H1 (cell line): ENCODE results near the gene OR13C5. TPM values are rescaled to one million over a fixed set of nuclear protein-coding genes. Genes with fewer than 3 reads are reported as not detected.

Experiments
- CTCF ChIA-PET: fragments of 300-600 bp; sonication (Branson Sonifier 250); formaldehyde crosslinking; loops from one replicate; lab custom pipeline; 2021; ENCODE audit not compliant: partially characterized antibody; lab: Charles Lee
- POLR2A ChIA-PET: fragments of 300-600 bp; sonication (Branson Sonifier 250); formaldehyde crosslinking; loops from one replicate; lab custom pipeline; 2021; ENCODE audit warnings: inconsistent platforms; ENCODE audit not compliant: partially characterized antibody; lab: Charles Lee
- DNase-seq, 2 experiments: peaks; one replicate each; pipeline versions ENCODE4 v3.0.0 to v3.0.0-alpha.2; 2010 to 2022; ENCODE audit warnings: low spot score in 2 of 2, low read depth in 1 of 2, mixed read lengths in 1 of 2
- FAIRE-seq: peaks from 2 replicates; lab custom pipeline; 2011; peaks lifted over from hg19 to GRCh38; lab: Jason Lieb, UNC
- H2AFZ ChIP-seq: 2 replicates; pipeline ENCODE4 v1.8.1; 2012; ENCODE audit warnings: low read length, inconsistent platforms
- H2AK5ac ChIP-seq: 2 replicates; pipeline ENCODE4 v1.6.1; 2013; ENCODE audit warnings: low read depth, low read length
- H2BK120ac ChIP-seq: replicated peaks from 2 replicates; pipeline ENCODE3; 2013; ENCODE audit warnings: low read depth, low read length, inconsistent platforms
- H2BK12ac ChIP-seq: 2 replicates; pipeline ENCODE4 v1.6.1; 2013; ENCODE audit warnings: low read depth, low read length
- H2BK15ac ChIP-seq: 2 replicates; pipeline ENCODE4 v1.6.1; 2013; ENCODE audit warnings: low read length
- H2BK20ac ChIP-seq: 2 replicates; pipeline ENCODE4 v1.6.1; 2013; ENCODE audit warnings: low read length
- H2BK5ac ChIP-seq: 2 replicates; pipeline ENCODE4 v1.6.1; 2013; ENCODE audit warnings: low read depth, low read length
- H3K14ac ChIP-seq: 2 replicates; pipeline ENCODE4 v1.6.1; 2013; ENCODE audit warnings: inconsistent platforms; ENCODE audit not compliant: insufficient read length
- H3K18ac ChIP-seq: 2 replicates; pipeline ENCODE4 v1.6.1; 2013; ENCODE audit warnings: low read length; ENCODE audit errors: extremely low read depth
- H3K23ac ChIP-seq: 2 replicates; pipeline ENCODE4 v1.6.1; 2013; ENCODE audit warnings: inconsistent platforms; ENCODE audit not compliant: insufficient read length
- H3K23me2 ChIP-seq: 2 replicates; pipeline ENCODE4 v1.6.1; 2013; ENCODE audit warnings: low read depth, low read length
- H3K27ac ChIP-seq: 2 replicates; pipeline ENCODE4 v1.6.1; 2011; ENCODE audit warnings: low read depth, low read length, inconsistent platforms
- H3K27me3 ChIP-seq, 4 experiments: replicated peaks in 1 of 4; 1 replicate in 1 of 4; 2 replicates in 3 of 4; pipeline versions ENCODE4 v1.6.1 to v1.8.1; 2011 to 2013; ENCODE audit warnings: low read length in 3 of 4, mild to moderate bottlenecking in 3 of 4, inconsistent platforms in 2 of 4, mixed read lengths in 2 of 4, moderate library complexity in 1 of 4; ENCODE audit not compliant: control insufficient read depth in 3 of 4, insufficient read depth in 3 of 4; ENCODE audit errors: extremely low read depth in 1 of 4
- H3K36me3 ChIP-seq, 4 experiments: 2 replicates each; pipeline versions ENCODE4 v1.6.1 to v1.8.1; 2011 to 2013; ENCODE audit warnings: mild to moderate bottlenecking in 4 of 4, low read length in 3 of 4, moderate library complexity in 2 of 4, control low read depth in 1 of 4, inconsistent platforms in 1 of 4; ENCODE audit not compliant: insufficient read depth in 4 of 4, control insufficient read depth in 2 of 4
- H3K4ac ChIP-seq: replicated peaks from 2 replicates; pipeline ENCODE3; 2013; ENCODE audit warnings: low read length, low read depth, mixed read lengths, inconsistent platforms; ENCODE audit not compliant: insufficient read length
- H3K4me1 ChIP-seq, 4 experiments: replicated peaks in 1 of 4; 1 replicate in 1 of 4; 2 replicates in 3 of 4; pipeline versions ENCODE4 v1.6.1 to v1.8.1; 2011 to 2013; ENCODE audit warnings: low read length in 3 of 4, inconsistent platforms in 2 of 4, mixed read lengths in 1 of 4; ENCODE audit not compliant: insufficient read depth in 4 of 4, control insufficient read depth in 3 of 4
- H3K4me2 ChIP-seq, 2 experiments: 2 replicates each; pipeline versions ENCODE4 v1.6.1 to v1.8.1; 2011 to 2013; ENCODE audit warnings: low read depth in 2 of 2, low read length in 2 of 2, control low read depth in 1 of 2, inconsistent platforms in 1 of 2, mild to moderate bottlenecking in 1 of 2; ENCODE audit not compliant: insufficient read depth in 1 of 2
- H3K4me3 ChIP-seq, 4 experiments: fragments of 200-600, 300-600 bp in 1 of 4; sonication (generic), shearing (Covaris generic), sonication (Bioruptor Twin) in 1 of 4; 2 replicates each; pipeline versions ENCODE4 v1.5.1 to v1.8.1; 2011 to 2016; ENCODE audit warnings: low read length in 4 of 4, low read depth in 3 of 4, control low read depth in 2 of 4, inconsistent platforms in 2 of 4, mild to moderate bottlenecking in 2 of 4, mixed read lengths in 1 of 4, moderate library complexity in 1 of 4; ENCODE audit not compliant: insufficient read depth in 2 of 4; ENCODE audit errors: extremely low read depth in 1 of 4
- H3K56ac ChIP-seq: replicated peaks from 2 replicates; pipeline ENCODE3; 2013; ENCODE audit warnings: low read depth, mild to moderate bottlenecking, mixed read lengths, low read length, inconsistent platforms; ENCODE audit not compliant: insufficient read length
- H3K79me1 ChIP-seq: 2 replicates; pipeline ENCODE4 v1.6.1; 2013; ENCODE audit warnings: low read depth, low read length, control low read depth
- H3K79me2 ChIP-seq, 2 experiments: 2 replicates each; pipeline versions ENCODE4 v1.6.1 to v1.8.1; 2012 to 2013; ENCODE audit warnings: low read length in 2 of 2, mild to moderate bottlenecking in 2 of 2, inconsistent platforms in 1 of 2; ENCODE audit not compliant: insufficient read depth in 2 of 2, control insufficient read depth in 1 of 2
- H3K9ac ChIP-seq, 4 experiments: replicated peaks in 1 of 4; 1 replicate in 1 of 4; 2 replicates in 3 of 4; pipeline versions ENCODE4 v1.6.1 to v1.8.1; 2011 to 2013; ENCODE audit warnings: low read depth in 3 of 4, low read length in 3 of 4, control low read depth in 2 of 4, mild to moderate bottlenecking in 2 of 4, moderate library complexity in 2 of 4, inconsistent platforms in 1 of 4; ENCODE audit errors: extremely low read depth in 1 of 4
- H3K9me3 ChIP-seq, 2 experiments: 2 replicates each; pipeline versions ENCODE4 v1.6.1 to v1.8.1; 2012 to 2013; ENCODE audit warnings: mild to moderate bottlenecking in 2 of 2, moderate library complexity in 2 of 2, control low read depth in 1 of 2, inconsistent platforms in 1 of 2, low read depth in 1 of 2, low read length in 1 of 2, mixed read lengths in 1 of 2; ENCODE audit not compliant: insufficient read depth in 2 of 2
- H4K20me1 ChIP-seq, 2 experiments: replicated peaks in 1 of 2; 2 replicates each; pipeline versions ENCODE3 to v1.8.1; 2011 to 2013; ENCODE audit warnings: inconsistent platforms in 2 of 2, low read length in 2 of 2, mild to moderate bottlenecking in 1 of 2; ENCODE audit not compliant: insufficient read depth in 2 of 2, control insufficient read depth in 1 of 2
- H4K5ac ChIP-seq: 2 replicates; pipeline ENCODE4 v1.6.1; 2013; ENCODE audit warnings: low read length, low read depth, mixed read lengths, inconsistent platforms; ENCODE audit not compliant: insufficient read length
- H4K8ac ChIP-seq: 2 replicates; pipeline ENCODE4 v1.8.0; 2013; ENCODE audit warnings: mild to moderate bottlenecking, moderate library complexity, low read length, inconsistent platforms; ENCODE audit not compliant: insufficient read depth; ENCODE audit errors: extremely low read depth
- H4K91ac ChIP-seq: replicated peaks from 2 replicates; pipeline ENCODE3; 2013; ENCODE audit warnings: low read length, mixed read lengths, inconsistent platforms; ENCODE audit not compliant: insufficient read length
- CEBPB ChIP-seq: IDR thresholded peaks from 2 replicates; pipeline ENCODE4 v1.6.1; 2012; ENCODE audit warnings: low read depth, low read length
- CTBP2 ChIP-seq: IDR thresholded peaks from 2 replicates; pipeline ENCODE4 v1.7.0; 2011; ENCODE audit warnings: borderline replicate concordance, mild to moderate bottlenecking, moderate library complexity, mixed read lengths, low read length; ENCODE audit not compliant: insufficient read depth, insufficient read length
- EZH2 ChIP-seq: fragments of 200-600 bp; sonication (generic); IDR thresholded peaks from 2 replicates; pipeline ENCODE4 v1.7.1; 2012; ENCODE audit warnings: low read depth, mild to moderate bottlenecking, moderate library complexity, low read length, inconsistent platforms; ENCODE audit not compliant: severe bottlenecking
- POLR2A ChIP-seq, 2 experiments: IDR thresholded peaks; 1 replicate in 1 of 2; 2 replicates in 1 of 2; pipeline ENCODE4 v1.6.1; 2011; ENCODE audit warnings: low read depth in 2 of 2, low read length in 2 of 2, mild to moderate bottlenecking in 2 of 2; ENCODE audit errors: control extremely low read depth in 1 of 2
- POLR2AphosphoS5 ChIP-seq: IDR thresholded peaks from 2 replicates; pipeline ENCODE4 v1.6.1; 2011; ENCODE audit warnings: low read depth, low read length
- RAD21 ChIP-seq, 2 experiments: IDR thresholded peaks in 1 of 2; conservative IDR thresholded peaks in 1 of 2; 2 replicates each; pipeline ENCODE4 v1.6.1; 2011; ENCODE audit warnings: low read depth in 2 of 2, low read length in 2 of 2, improper control_type of control experiment in 1 of 2, inconsistent platforms in 1 of 2, mild to moderate bottlenecking in 1 of 2, moderate library complexity in 1 of 2
- RFX5 ChIP-seq: IDR thresholded peaks from 2 replicates; pipeline ENCODE4 v1.6.1; 2011; ENCODE audit warnings: low read depth, low read length, improper control_type of control experiment, borderline replicate concordance
- RNF2 ChIP-seq: fragments of 200-900, 300-1000 bp; sonication (generic); IDR thresholded peaks from 2 replicates; pipeline ENCODE4 v1.7.1; 2016; ENCODE audit warnings: borderline replicate concordance, low read depth, mild to moderate bottlenecking, antibody characterized with exemption, low read length; ENCODE audit not compliant: poor library complexity, severe bottlenecking; ENCODE audit errors: missing control alignments
- TEAD4 ChIP-seq: IDR thresholded peaks from 2 replicates; pipeline ENCODE4 v1.6.1; 2012; ENCODE audit warnings: low read depth, low read length, inconsistent platforms, mixed read lengths
- polyA plus RNA-seq, 7 experiments: library from polyadenylated mRNA; depleted of rRNA in 3 of 7; stranded (reverse) in 5 of 7; unstranded in 2 of 7; fragments of >200 nt in 5 of 7; fragments of 200-250 nt in 2 of 7; gene quantifications; 1 replicate in 5 of 7; 2 replicates in 1 of 7; 4 replicates in 1 of 7; pipeline versions ENCODE4 v1.2.1 to v1.2.3, GENCODE V29; 2011 to 2013; ENCODE audit warnings: missing spikeins in 2 of 7, mixed read lengths in 2 of 7
- total RNA-seq: library from RNA; stranded (reverse); fragmentation: NEBNext Ultra II Directional; extraction: Animal tissue kit (Norgen Biotek cat#: 25700); gene quantifications from 2 replicates; pipeline ENCODE4 v1.2.1, GENCODE V29; 2021

Gene OR13C5
- total and polyA plus RNA-seq, 2 of the 8 experiments (the other 6 are each of a cell fraction or from before 2014, with no cell fraction given), result not detected

DNA sequence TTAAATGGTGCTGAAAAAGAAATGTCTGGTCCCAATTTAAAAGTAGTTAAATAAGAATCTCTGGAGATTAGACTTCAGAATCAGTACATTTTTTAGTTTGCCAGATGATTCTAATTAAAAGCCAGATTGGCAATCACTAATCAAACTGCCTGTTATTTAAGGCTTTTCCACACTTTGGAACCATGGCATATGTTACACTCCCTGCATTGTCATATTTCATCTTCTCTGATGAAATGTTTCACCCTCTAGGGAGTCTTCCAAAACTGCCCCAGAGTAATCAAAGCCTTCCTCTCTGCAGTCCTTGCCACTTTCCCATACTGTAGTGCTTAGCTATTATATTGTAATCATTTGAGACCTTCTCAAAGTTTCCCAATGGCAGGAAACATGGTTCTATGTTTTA, 36.2 kb upstream of the OR13C5 start:
- Histone ChIP-seq H4K5ac (no peak overlapping the region), H3K36me3 (no peaks in the 10 kb centered on the region), H4K20me1 (no peaks in the 10 kb centered on the region), H3K18ac (no peak overlapping the region), H2BK20ac (no peak overlapping the region), H3K4ac (no peak overlapping the region), H2AK5ac (no peak overlapping the region), H3K27me3 (no peaks in the 10 kb centered on the region), H3K4me1 (no peaks in the 10 kb centered on the region), H3K9ac (no peak overlapping the region), H2BK5ac (no peak overlapping the region), H3K4me3 (no peak overlapping the region), H3K23me2 (no peaks in the 10 kb centered on the region), H3K79me2 (no peaks in the 10 kb centered on the region), H2AFZ (no peak overlapping the region), H3K9me3 (no peaks in the 10 kb centered on the region; a peak in 1 of 4 replicates), H2BK12ac (no peak overlapping the region), H3K23ac (no peak overlapping the region), H3K56ac (no peak overlapping the region), H3K4me2 (no peak overlapping the region), H2BK15ac (no peak overlapping the region), H4K8ac (no peak overlapping the region), H4K91ac (no peak overlapping the region), H3K14ac (no peak overlapping the region), H3K79me1 (no peaks in the 10 kb centered on the region), H2BK120ac (no peak overlapping the region), H3K27ac (no peak overlapping the region)
- TF ChIP-seq CTBP2, result no peak
- TF ChIP-seq POLR2AphosphoS5, result no peak
- TF ChIP-seq CEBPB, result no peak
- no peak for TF ChIP-seq RNF2
- no peak for TF ChIP-seq TEAD4
- TF ChIP-seq RFX5, result no peak
- no peak for TF ChIP-seq POLR2A (IDR thresholded peaks at IDR 0.05; ENCODE audit: control extremely low read depth in 1 of 2, low read depth in 2 of 2, low read length in 2 of 2)
- TF ChIP-seq EZH2, result no peak
- no peak for TF ChIP-seq RAD21 (IDR thresholded peaks at IDR 0.05 in 1 of 2, conservative IDR thresholded peaks at IDR 0.05 in 1 of 2; ENCODE audit: low read depth in 2 of 2, low read length in 2 of 2)
- ChIA-PET POLR2A (no interaction called here), CTCF (no interaction called here)
- FAIRE-seq (no peak), DNase-seq (no peak)
